HCT116 (cell line): ENCODE results near the gene NEB.

Source experiments
- CTCF ChIP-seq, 3 experiments: fragments of 200-600 bp in 1 of 3; sonication (generic) in 1 of 3; IDR thresholded peaks in 2 of 3; conservative IDR thresholded peaks in 1 of 3; 2 replicates each; pipeline ENCODE4 v1.5.1; 2012 to 2017; ENCODE audit warnings: low read depth in 2 of 3, low read length in 2 of 3, antibody characterized with exemption in 1 of 3, borderline replicate concordance in 1 of 3, control low read depth in 1 of 3, mild to moderate bottlenecking in 1 of 3, mixed read lengths in 1 of 3, mixed run types in 1 of 3, moderate library complexity in 1 of 3; ENCODE audit not compliant: insufficient read depth in 1 of 3
- EZH2 ChIP-seq: fragments of 200-600 bp; sonication (generic); IDR thresholded peaks from 2 replicates; pipeline ENCODE4 v1.6.1; 2017; ENCODE audit warnings: antibody characterized with exemption, mixed run types
- MAX ChIP-seq: IDR thresholded peaks from 2 replicates; pipeline ENCODE4 v1.6.1; 2012

- TF ChIP-seq MAX (no peak), EZH2 (no peak), CTCF (IDR thresholded peaks at IDR 0.05 in 2 of 3, conservative IDR thresholded peaks at IDR 0.05 in 1 of 3; ENCODE audit: borderline replicate concordance in 1 of 3, insufficient read depth in 1 of 3, low read depth in 2 of 3, low read length in 2 of 3) (no peak)
Observed at GRCh38 chr2:151481744-151482143, 252.5 kb downstream of the NEB start.
